H1 (cell line): Measurements from ENCODE around the gene OR6N1. TPM values are rescaled to one million over a fixed set of nuclear protein-coding genes. Genes with fewer than 3 reads are reported as not detected.

Experiments used
- CBX8 ChIP-seq: fragments of 300-800, 300-1000 bp; sonication (generic); IDR thresholded peaks from 2 replicates; pipeline ENCODE4 v1.7.1; 2016; ENCODE audit warnings: low read depth, low read length, borderline replicate concordance
- polyA plus RNA-seq, 7 experiments: library from polyadenylated mRNA; depleted of rRNA in 3 of 7; stranded (reverse) in 5 of 7; unstranded in 2 of 7; fragments of >200 nt in 5 of 7; fragments of 200-250 nt in 2 of 7; gene quantifications; 1 replicate in 5 of 7; 2 replicates in 1 of 7; 4 replicates in 1 of 7; pipeline versions ENCODE4 v1.2.1 to v1.2.3, GENCODE V29; 2011 to 2013; ENCODE audit warnings: missing spikeins in 2 of 7, mixed read lengths in 2 of 7
- total RNA-seq: library from RNA; stranded (reverse); fragmentation: NEBNext Ultra II Directional; extraction: Animal tissue kit (Norgen Biotek cat#: 25700); gene quantifications from 2 replicates; pipeline ENCODE4 v1.2.1, GENCODE V29; 2021

Gene OR6N1
- total and polyA plus RNA-seq, 2 of the 8 experiments (the other 6 are each of a cell fraction or from before 2014, with no cell fraction given), result not detected

DNA sequence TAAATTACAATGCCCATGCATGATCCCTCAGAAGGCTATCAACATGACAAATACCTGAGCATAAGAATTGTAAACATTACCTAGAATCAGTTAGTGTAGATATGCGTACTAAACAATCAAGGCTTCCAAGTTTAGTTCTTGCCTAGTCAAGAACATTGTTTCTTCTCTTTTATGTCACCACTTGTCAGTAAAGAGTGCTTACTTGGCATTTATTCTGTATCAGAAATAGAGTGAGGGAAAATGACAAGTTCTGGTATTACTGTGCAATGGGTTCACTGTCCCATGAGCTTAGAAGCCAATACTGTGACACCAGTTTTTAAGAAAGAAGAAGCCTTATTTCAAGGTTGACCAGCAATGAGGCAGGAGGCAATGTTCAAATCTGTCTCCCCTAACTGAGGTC lies 31.7 kb upstream of the OR6N1 start (continued):
- no peak for TF ChIP-seq CBX8
